CD4-positive, alpha-beta T cell treated with Interleukin-2 at 100 ng/mL for 4 hours (primary cell): ENCODE data around the gene TECTB.

Experiments
- DNase-seq: peaks from one replicate; pipeline ENCODE4 v3.0.0-alpha.2; 2020; ENCODE audit warnings: low spot score

TECTB gene

GRCh38 chr10:112311481-112311880, 28.3 kb downstream of the TECTB start:
- DNase-seq = no peak

DNA sequence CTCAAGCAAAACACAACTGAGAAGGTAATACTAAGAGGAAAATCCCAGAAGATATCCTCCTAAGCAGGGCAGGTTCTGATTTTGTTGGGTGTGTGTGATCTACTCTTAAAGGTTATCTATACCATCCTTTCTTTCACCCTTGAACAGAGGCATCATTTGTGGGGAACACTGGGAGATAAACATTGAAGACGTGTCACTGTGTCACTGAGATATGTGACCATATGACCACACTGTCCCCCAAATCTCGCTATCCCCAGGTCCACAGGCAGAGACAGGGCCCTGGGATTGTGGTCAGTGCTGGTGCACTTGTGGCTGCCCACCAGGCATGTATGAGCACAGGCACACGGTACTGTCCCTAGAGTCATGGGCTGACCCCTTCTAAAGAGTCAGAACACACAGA, 30.0 kb downstream of the TECTB start:
- DNase-seq = no peak

DNA sequence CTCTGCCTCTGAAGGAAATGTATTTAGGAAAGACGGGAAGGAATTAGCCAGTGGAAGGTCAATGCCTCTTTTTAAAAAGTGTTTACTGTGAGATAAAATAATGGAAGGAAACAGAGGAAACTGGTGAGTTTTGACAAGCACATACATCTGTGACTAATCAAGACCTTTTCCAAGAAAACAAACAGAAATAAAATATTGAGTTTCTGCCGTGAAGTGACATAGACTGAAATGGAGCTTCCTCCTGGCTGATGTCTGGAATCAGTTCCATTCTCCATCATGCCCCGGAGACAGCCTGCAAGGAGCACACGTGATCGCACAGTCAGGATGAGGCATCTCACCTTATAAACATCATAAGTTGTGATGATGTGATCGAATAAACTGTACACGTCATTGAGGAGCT, 30.7 kb downstream of the TECTB start:
- no peak for DNase-seq

DNA sequence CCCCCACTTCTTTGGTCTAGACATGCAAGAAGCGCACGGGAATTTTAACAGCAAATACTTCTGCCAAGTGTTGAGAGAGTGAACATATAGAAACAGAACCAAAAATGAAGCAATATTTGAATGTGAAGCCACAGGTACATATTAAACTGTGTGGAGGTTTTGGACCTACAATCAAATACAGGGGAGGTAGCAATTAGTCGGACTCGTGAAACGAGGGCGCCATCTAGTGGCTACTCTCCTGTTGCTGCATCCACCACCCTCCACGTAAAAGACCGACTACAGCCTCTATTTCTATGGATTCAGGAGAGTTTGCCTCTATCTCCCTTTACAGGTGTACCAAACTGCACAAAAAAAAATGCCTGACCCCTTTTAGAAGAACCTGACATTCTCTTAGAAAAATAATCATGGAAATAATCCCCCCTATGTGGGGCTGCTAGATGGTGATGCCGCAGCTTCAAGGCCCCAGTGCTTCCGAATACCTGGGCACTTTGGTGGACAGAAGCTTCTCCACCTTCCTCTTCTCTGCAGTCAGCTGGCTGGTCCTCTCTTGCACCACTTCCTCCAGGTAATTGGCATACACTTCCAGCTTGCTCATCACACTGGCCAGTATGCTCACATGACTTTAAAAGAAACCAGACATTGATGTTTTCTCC, 31.7 kb downstream of the TECTB start:
- peak; percentile 72 for DNase-seq

DNA sequence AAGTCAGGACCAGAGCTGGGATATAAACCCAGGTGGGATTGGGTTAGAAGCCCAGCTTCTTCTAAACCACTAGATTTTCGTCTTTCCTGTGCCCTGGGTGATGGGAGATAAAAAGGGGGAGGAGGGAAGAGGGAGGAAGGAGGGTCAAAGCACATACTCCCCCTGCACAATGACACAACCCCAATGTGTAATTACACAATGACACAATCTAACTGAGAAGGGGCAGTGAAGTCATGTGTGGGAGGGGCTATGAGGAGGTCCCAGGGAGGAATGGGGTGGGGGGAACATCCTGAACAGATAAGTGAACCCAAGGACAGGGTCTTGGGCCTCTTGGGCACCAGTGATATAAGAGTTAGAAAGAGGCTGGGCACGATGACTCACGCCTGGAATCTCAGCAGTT, 44.5 kb downstream of the TECTB start:
- no peak for DNase-seq

GRCh38 chr10:112330162-112330561, 47.0 kb downstream of the TECTB start:
- no peak for DNase-seq

- DNase-seq = no peak
Measured at GRCh38 chr10:112330607-112331160, 47.5 kb downstream of the TECTB start.

GRCh38 chr10:112332022-112332421, 48.8 kb downstream of the TECTB start:
- no peak for DNase-seq

- no peak for DNase-seq
Measured at GRCh38 chr10:112332509-112333228, 49.5 kb downstream of the TECTB start.

DNA sequence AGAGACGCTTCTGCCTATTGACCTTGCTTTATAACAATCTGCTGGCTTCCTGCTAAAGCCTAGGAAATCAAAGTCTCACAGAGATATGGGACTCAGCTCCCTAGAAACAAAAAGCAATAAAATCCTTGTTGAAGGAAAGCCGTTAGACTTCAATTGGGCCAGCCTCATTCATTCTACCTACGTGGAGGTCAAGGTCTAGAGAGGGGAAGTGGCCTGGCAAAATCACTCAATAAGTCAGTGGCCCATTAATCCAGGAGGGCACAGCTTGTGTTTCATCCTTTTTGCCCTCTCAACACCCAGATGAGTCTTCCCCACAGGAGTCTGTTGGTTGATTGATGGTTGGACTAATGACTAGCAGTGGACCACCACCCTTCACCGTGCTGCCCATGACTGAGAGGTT, 50.3 kb downstream of the TECTB start:
- DNase-seq = no peak

- DNase-seq = no peak
Measured at GRCh38 chr10:112335111-112335867, 52.1 kb downstream of the TECTB start.

- no peak for DNase-seq
Measured at GRCh38 chr10:112335868-112336265, 52.7 kb downstream of the TECTB start.

- DNase-seq = no peak
Measured at GRCh38 chr10:112336556-112337201, 53.5 kb downstream of the TECTB start.

DNA sequence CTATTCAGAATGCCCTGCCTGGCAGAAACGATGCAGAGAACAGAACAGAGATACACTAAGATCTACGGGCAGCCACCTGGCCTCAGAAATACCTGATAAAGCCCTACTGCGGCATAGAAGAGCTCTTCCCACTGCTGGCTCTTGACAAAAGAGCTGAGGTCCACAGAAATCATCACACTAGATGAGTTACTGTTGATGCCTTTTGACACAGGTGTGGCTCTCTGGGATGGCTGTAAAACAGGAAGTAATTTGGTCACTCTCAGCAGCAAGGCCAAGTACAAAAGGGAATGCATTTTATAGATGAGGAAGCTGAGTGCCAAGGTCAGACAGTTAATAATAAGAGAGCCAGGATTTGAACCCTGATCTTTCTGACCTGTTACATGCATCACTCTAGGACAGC, 55.8 kb downstream of the TECTB start:
- no peak for DNase-seq

GRCh38 chr10:112340601-112341000, 57.4 kb downstream of the TECTB start:
- DNase-seq = no peak

- no peak for DNase-seq
Measured at GRCh38 chr10:112343056-112343806, 60.0 kb downstream of the TECTB start.

DNA sequence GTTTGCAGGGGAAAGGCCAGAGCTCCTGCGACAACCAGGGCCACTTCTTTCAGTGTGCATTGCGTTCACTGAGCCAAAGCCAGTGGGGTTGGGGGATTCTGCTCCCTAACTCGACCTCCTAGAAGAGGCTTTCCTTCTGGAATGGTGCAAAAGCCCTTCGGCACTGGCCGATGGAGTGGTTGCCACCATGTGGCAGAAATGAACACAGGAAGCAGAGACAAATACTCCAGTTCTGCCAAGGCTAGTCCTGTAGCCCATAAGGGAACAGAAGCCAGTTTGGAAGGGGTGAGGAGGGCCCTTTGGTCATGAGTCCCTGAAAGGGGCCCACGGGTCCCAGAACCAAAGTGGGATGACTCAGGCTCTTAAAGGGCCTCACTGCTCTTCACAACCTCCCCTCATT, 61.1 kb downstream of the TECTB start:
- DNase-seq = no peak

GRCh38 chr10:112345202-112345601, 62.0 kb downstream of the TECTB start:
- no peak for DNase-seq

DNA sequence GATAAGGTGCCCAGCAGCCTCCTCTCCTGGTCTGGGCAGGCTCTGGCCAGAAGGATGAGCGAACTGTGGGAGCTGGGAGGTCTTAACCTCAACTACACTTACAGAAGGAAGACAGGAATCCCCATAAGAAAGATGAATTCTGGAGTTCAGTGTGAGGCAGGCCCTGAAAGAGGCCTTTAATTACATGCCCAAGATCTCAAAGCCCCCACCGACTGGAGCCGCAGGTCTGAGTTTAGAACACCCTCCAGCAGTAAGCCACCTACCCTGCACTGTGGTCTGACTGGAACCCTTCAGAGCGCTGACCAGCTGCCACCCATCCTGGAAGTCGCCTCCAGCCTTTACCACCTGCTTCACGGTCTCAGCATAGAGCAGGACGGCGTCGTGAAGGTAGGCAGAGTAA, 62.5 kb downstream of the TECTB start:
- no peak for DNase-seq

DNA sequence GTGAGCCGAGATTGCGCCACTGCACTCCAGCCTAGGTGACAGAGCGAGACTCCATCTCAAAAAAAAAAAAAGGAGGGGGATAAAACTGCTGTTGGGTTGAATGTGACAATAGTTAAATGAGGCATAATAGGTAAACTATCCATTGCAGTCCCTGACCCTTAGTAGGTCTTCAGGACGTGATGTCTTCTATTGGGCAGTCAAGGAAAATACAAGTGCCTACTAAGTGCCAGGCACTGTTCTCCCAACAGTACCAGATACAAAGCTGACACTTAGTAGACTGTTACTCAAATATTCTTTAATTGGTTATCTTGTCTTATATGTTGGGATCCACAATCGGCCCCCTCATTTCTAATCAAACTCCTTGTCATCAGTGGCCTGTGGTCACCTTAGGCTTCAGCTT, 63.6 kb downstream of the TECTB start:
- DNase-seq = no peak
